K562 (cell line): ENCODE results near the gene CENPO. TPM values are rescaled to one million over a fixed set of nuclear protein-coding genes. Genes with fewer than 3 reads are reported as not detected.

Source experiments
- ATAC-seq: fragments of 200-7000 bp; cut with Tn5 transposase; 3 replicates; pipeline ENCODE4 v1.9.1; 2020; ENCODE audit warnings: moderate library complexity
- BruUV-seq: library from RNA; stranded (reverse); fragments of 400-500 nt; replicated peaks from 2 replicates; lab custom pipeline; 2021; lab: Mats Ljungman, UMichigan
- CTCF ChIA-PET: fragments of 300-600 bp; formaldehyde crosslinking; extraction: SDS; loops from one replicate; lab custom pipeline; 2021; ENCODE audit warnings: low intra/inter-chr PET ratio; lab: Yijun Ruan, JAX
- POLR2A ChIA-PET: fragments of 300-600, 350-650 bp; sonication (Branson Sonifier 250); formaldehyde crosslinking; extraction: SDS; loops from one replicate; lab custom pipeline; 2021; ENCODE audit warnings: antibody characterized with exemption, inconsistent platforms; lab: Yijun Ruan, JAX
- DNase-seq, 4 experiments: peaks; one replicate each; pipeline versions ENCODE4 v3.0.0 to v3.0.0-alpha.2; 2011 to 2018; ENCODE audit warnings: low spot score in 3 of 4, mixed read lengths in 3 of 4; ENCODE audit errors: extremely low read depth in 1 of 4
- FAIRE-seq: peaks from 2 replicates; lab custom pipeline; 2011; peaks lifted over from hg19 to GRCh38; lab: Jason Lieb, UNC
- H2AFZ ChIP-seq: 2 replicates; pipeline ENCODE4 v1.6.0; 2011; ENCODE audit warnings: low read depth, low read length, control low read depth, inconsistent platforms
- H3K27ac ChIP-seq: fragments of 200-600 bp; 3 replicates; pipeline ENCODE4 v1.8.0; 2011; ENCODE audit warnings: low read depth, mild to moderate bottlenecking, control low read depth, inconsistent platforms, low read length, moderate library complexity, mixed read lengths; ENCODE audit errors: extremely low read depth
- H3K27me3 ChIP-seq, 2 experiments: fragments of 300-600 bp in 1 of 2; 2 replicates in 1 of 2; 3 replicates in 1 of 2; pipeline versions ENCODE4 v1.6.0 to v1.8.0; 2011; ENCODE audit warnings: inconsistent platforms in 2 of 2, low read length in 2 of 2, mild to moderate bottlenecking in 1 of 2, mixed read lengths in 1 of 2, moderate library complexity in 1 of 2; ENCODE audit not compliant: control insufficient read depth in 2 of 2, insufficient read depth in 2 of 2
- H3K36me3 ChIP-seq: fragments of 300-600 bp; 3 replicates; pipeline ENCODE4 v1.8.0; 2011; ENCODE audit warnings: mild to moderate bottlenecking, low read length, inconsistent platforms; ENCODE audit not compliant: control insufficient read depth, insufficient read depth
- H3K4me1 ChIP-seq, 2 experiments: fragments of 200-600 bp in 1 of 2; replicated peaks in 1 of 2; 2 replicates in 1 of 2; 3 replicates in 1 of 2; pipeline versions ENCODE4 v1.5.1 to v1.8.0; 2011; ENCODE audit warnings: inconsistent platforms in 2 of 2, low read length in 2 of 2, mild to moderate bottlenecking in 1 of 2, mixed read lengths in 1 of 2, moderate library complexity in 1 of 2; ENCODE audit not compliant: control insufficient read depth in 2 of 2, insufficient read depth in 2 of 2
- H3K4me2 ChIP-seq: 2 replicates; pipeline ENCODE4 v1.6.1; 2011; ENCODE audit warnings: low read length, control low read depth, inconsistent platforms, mixed read lengths; ENCODE audit not compliant: insufficient read depth
- H3K4me3 ChIP-seq: fragments of 200-600 bp; sonication (generic), shearing (Covaris generic); 2 replicates; pipeline ENCODE4 v1.5.1; 2016; ENCODE audit warnings: control low read depth, inconsistent platforms
- H3K79me2 ChIP-seq: fragments of 200-600 bp; 3 replicates; pipeline ENCODE4 v1.8.0; 2011; ENCODE audit warnings: low read length, inconsistent platforms; ENCODE audit not compliant: control insufficient read depth, insufficient read depth
- H3K9ac ChIP-seq, 2 experiments: 2 replicates each; pipeline versions ENCODE4 v1.6.0 to v1.6.1; 2011; ENCODE audit warnings: low read depth in 2 of 2, low read length in 2 of 2, control low read depth in 1 of 2, inconsistent platforms in 1 of 2, mild to moderate bottlenecking in 1 of 2, mixed read lengths in 1 of 2; ENCODE audit not compliant: insufficient read depth in 1 of 2
- H3K9me1 ChIP-seq: one replicate; pipeline ENCODE4 v1.6.0; 2011; ENCODE audit warnings: inconsistent platforms, mild to moderate bottlenecking, low read length, moderate library complexity; ENCODE audit not compliant: control insufficient read depth, insufficient read depth
- H3K9me3 ChIP-seq: replicated peaks from 2 replicates; pipeline ENCODE4 v1.5.1; 2011; ENCODE audit warnings: low read depth, low read length, inconsistent platforms; ENCODE audit not compliant: control insufficient read depth, insufficient read depth
- H4K20me1 ChIP-seq: replicated peaks from 2 replicates; pipeline ENCODE4 v1.6.1; 2011; ENCODE audit warnings: low read length, inconsistent platforms, mixed read lengths; ENCODE audit not compliant: control insufficient read depth, insufficient read depth
- CCNT2 ChIP-seq: IDR thresholded peaks from 2 replicates; pipeline ENCODE4 v1.6.1; 2011; ENCODE audit warnings: borderline replicate concordance, low read depth, mild to moderate bottlenecking, moderate library complexity, mixed read lengths, low read length; ENCODE audit not compliant: insufficient read length; ENCODE audit errors: extremely low read depth
- CSDE1 ChIP-seq, 2 experiments: fragments of 450-650 bp; IDR thresholded peaks; 2 replicates each; pipeline ENCODE4 v1.6.1; 2016; ENCODE audit warnings: mild to moderate bottlenecking in 1 of 2
- EGR1 ChIP-seq: fragments of 450-650 bp; conservative IDR thresholded peaks from 2 replicates; pipeline ENCODE4 v1.6.1; 2017; ENCODE audit warnings: mild to moderate bottlenecking
- FOXA1 ChIP-seq: fragments of 450-650 bp; IDR thresholded peaks from 2 replicates; pipeline ENCODE4 v1.6.1; 2016; ENCODE audit warnings: mild to moderate bottlenecking, borderline replicate concordance
- HDAC1 ChIP-seq, 2 experiments: fragments of 450-650 bp; IDR thresholded peaks; 2 replicates each; pipeline ENCODE4 v1.6.1; 2016 to 2017; ENCODE audit warnings: inconsistent platforms in 1 of 2, mild to moderate bottlenecking in 1 of 2, moderate library complexity in 1 of 2
- HMG20A ChIP-seq: fragments of 450-650 bp; formaldehyde crosslinking; conservative IDR thresholded peaks from 2 replicates; pipeline ENCODE4 v1.4.0; 2020; ENCODE audit warnings: mild to moderate bottlenecking, mixed read lengths
- HMG20B ChIP-seq: fragments of 250-450 bp; sonication (Bioruptor Pico); IDR thresholded peaks from 2 replicates; pipeline ENCODE4 v1.5.0; 2021; ENCODE audit warnings: mild to moderate bottlenecking
- HMGN3 ChIP-seq: IDR thresholded peaks from 2 replicates; pipeline ENCODE4 v1.6.1; 2011; ENCODE audit warnings: borderline replicate concordance, low read depth, mild to moderate bottlenecking, mixed read lengths, low read length; ENCODE audit not compliant: insufficient read length; ENCODE audit errors: extremely low read depth
- MTA1 ChIP-seq: fragments of 450-650 bp; IDR thresholded peaks from 2 replicates; pipeline ENCODE4 v1.6.1; 2017; ENCODE audit warnings: borderline replicate concordance
- MTA3 ChIP-seq: fragments of 450-650 bp; formaldehyde crosslinking; IDR thresholded peaks from 2 replicates; pipeline ENCODE4 v1.6.1; 2017; ENCODE audit warnings: mild to moderate bottlenecking, borderline replicate concordance
- SETDB1 ChIP-seq: IDR thresholded peaks from one replicate; pipeline ENCODE4 v1.6.1; 2012; ENCODE audit warnings: low read length, control low read depth, inconsistent platforms
- ZBTB17 ChIP-seq: fragments of 450-650 bp; formaldehyde crosslinking; IDR thresholded peaks from 2 replicates; pipeline ENCODE4 v1.4.0; 2020; ENCODE audit warnings: mild to moderate bottlenecking
- ZNF197 ChIP-seq: fragments of 200-800 bp; sonication (Bioruptor generic); IDR thresholded peaks from 2 replicates; pipeline ENCODE4 v1.6.1; 2016; ENCODE audit warnings: low read depth, missing genetic modification characterization, missing compliant biosample characterization
- ZNF445 ChIP-seq: fragments of 250-450 bp; sonication (Bioruptor Pico); IDR thresholded peaks from 2 replicates; pipeline ENCODE4 v1.4.0; 2020; ENCODE audit warnings: low read depth, mild to moderate bottlenecking, moderate library complexity
- WGBS: fragments of 100-300 bp; shearing (Covaris generic); methylation state at CpG from one replicate; pipeline ENCODE4 v1.1.6; 2016; ENCODE audit warnings: low coverage, mixed read lengths; ENCODE audit not compliant: insufficient coverage; ENCODE audit errors: missing lambda C conversion rate; 5-methylcytosine and 5-hydroxymethylcytosine counted together
- in situ Hi-C: fragments of 300-500 bp; cut with MboI; formaldehyde crosslinking; loops from 4 replicates; pipeline ENCODE4 v1.15.0; 2018; ENCODE audit warnings: inconsistent platforms, mixed read lengths
- intact Hi-C: fragments of 100-400 bp; cut with micrococcal nuclease; formaldehyde crosslinking; loops from 2 replicates; pipeline ENCODE4 v1.14.2; 2022
- polyA plus RNA-seq, 8 experiments: library from polyadenylated mRNA; depleted of rRNA in 4 of 8; stranded (reverse) in 5 of 8; unstranded in 3 of 8; fragments of >200 nt; fragmentation: Nextera tagmentation in 2 of 8; fragmentation: Illumina TruSeq in 1 of 8; extraction: Ambion mirVana in 2 of 8; extraction: Trizol in 1 of 8; gene quantifications; 2 replicates each; pipeline versions ENCODE4 v1.2.1 to v1.2.3, GENCODE V29; 2011 to 2014; ENCODE audit warnings: inconsistent platforms in 1 of 8, missing spikeins in 1 of 8
- total RNA-seq, 7 experiments: library from RNA; depleted of rRNA in 6 of 7; stranded (reverse); fragments of >200 nt in 6 of 7; fragmentation: Illumina TruSeq in 2 of 7; extraction: Trizol in 2 of 7; gene quantifications; 2 replicates each; pipeline versions ENCODE4 v1.2.1 to v1.2.3, GENCODE V29; 2011 to 2021; ENCODE audit warnings: low replicate concordance in 1 of 7
- TF ChIP-seq, protein P1 (sequence below): fragments of 250-450 bp; sonication (Bioruptor Pico); IDR thresholded peaks from 2 replicates; pipeline ENCODE4 v1.5.0; 2020; ENCODE audit warnings: mild to moderate bottlenecking
- TF ChIP-seq, protein P2 (sequence below): fragments of 450-650 bp; IDR thresholded peaks from 2 replicates; pipeline ENCODE4 v1.7.1; 2018; ENCODE audit warnings: mild to moderate bottlenecking, low read depth; ENCODE audit not compliant: partially characterized antibody
- TF ChIP-seq, protein P3 (sequence below): IDR thresholded peaks from 2 replicates; pipeline ENCODE4 v1.6.1; 2016; ENCODE audit warnings: missing genetic modification characterization, missing compliant biosample characterization

CENPO gene
- total and polyA plus RNA-seq, 9 of the 15 experiments (the other 6 are each of a cell fraction or from before 2014, with no cell fraction given): 30.6 to 59.4 (median 38.9) TPM

DNA sequence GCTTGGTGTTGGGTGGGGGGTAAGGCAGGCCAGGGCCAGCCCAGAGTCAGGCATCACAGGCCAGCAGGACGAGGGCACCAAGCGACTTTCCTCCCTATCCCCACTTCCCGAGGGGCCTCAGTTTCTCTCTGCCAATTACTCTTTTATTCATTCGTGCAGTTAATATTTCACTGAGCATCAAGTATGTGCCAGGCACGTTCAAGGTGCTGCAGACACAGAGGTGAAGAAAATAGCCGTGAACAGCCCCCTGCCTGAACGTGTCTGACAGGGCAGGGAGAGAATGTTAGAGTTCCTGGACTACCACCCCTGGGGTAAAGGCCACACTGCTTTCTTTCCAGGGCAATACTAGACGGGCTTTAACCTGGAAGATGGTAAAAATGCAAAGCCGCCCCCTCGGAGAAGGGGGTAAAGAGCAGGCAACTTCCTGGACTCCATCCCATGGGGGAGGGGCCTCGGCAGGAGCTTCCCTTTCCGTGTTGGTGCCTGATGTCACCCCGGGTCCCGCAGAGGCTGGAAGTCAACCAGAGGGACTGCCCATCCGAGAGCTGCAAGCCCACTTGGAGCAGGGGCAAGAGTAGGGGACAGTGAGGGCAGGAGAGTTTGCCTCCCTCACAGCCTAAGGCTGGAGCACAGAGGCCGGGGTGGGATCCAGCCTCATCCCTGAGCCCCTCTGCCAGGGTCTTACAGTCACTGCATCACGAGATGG, 47.1 kb downstream of the CENPO start:
- POLR2A ChIA-PET: no interaction called here
- Histone ChIP-seq H3K36me3 (peaks cover 62% of the 10 kb centered on the region; the same call in 2 of the 3 replicates), H3K4me2 (no peak overlapping the region), H4K20me1 (no peaks in the 10 kb centered on the region), H3K9ac (no peak overlapping the region), H3K9me3 (no peaks in the 10 kb centered on the region), H3K27me3 (no peaks in the 10 kb centered on the region), H3K27ac (no peak overlapping the region), H3K4me1 (peaks cover 0 to 6% of the 10 kb centered on the region in 2 experiments; a peak in 2 of 5 replicates), H2AFZ (no peak overlapping the region), H3K79me2 (no peaks in the 10 kb centered on the region), H3K4me3 (no peak overlapping the region), H3K9me1 (no peaks in the 10 kb centered on the region)
- 85% methylated on average over 14 of the region's 17 CpGs for WGBS
- in situ Hi-C loops: no loop called here
- CTCF ChIA-PET: no interaction called here
- ATAC-seq (no peak), FAIRE-seq (no peak), DNase-seq (no peak)
- BruUV-seq: no TSS peak
- TF ChIP-seq HMG20A (CRISPR knock-in tag): no peak
- no peak for TF ChIP-seq MTA1
- TF ChIP-seq MTA3: no peak
- no peak for TF ChIP-seq EGR1
- no peak for TF ChIP-seq FOXA1
- TF ChIP-seq, protein P1, sequence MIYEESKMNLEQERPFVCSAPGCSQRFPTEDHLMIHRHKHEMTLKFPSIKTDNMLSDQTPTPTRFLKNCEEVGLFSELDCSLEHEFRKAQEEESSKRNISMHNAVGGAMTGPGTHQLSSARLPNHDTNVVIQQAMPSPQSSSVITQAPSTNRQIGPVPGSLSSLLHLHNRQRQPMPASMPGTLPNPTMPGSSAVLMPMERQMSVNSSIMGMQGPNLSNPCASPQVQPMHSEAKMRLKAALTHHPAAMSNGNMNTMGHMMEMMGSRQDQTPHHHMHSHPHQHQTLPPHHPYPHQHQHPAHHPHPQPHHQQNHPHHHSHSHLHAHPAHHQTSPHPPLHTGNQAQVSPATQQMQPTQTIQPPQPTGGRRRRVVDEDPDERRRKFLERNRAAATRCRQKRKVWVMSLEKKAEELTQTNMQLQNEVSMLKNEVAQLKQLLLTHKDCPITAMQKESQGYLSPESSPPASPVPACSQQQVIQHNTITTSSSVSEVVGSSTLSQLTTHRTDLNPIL (CRISPR knock-in tag): no peak
- no peak for TF ChIP-seq SETDB1
- TF ChIP-seq CSDE1 (IDR thresholded peaks at IDR 0.05): no peak
- TF ChIP-seq, protein P2, sequence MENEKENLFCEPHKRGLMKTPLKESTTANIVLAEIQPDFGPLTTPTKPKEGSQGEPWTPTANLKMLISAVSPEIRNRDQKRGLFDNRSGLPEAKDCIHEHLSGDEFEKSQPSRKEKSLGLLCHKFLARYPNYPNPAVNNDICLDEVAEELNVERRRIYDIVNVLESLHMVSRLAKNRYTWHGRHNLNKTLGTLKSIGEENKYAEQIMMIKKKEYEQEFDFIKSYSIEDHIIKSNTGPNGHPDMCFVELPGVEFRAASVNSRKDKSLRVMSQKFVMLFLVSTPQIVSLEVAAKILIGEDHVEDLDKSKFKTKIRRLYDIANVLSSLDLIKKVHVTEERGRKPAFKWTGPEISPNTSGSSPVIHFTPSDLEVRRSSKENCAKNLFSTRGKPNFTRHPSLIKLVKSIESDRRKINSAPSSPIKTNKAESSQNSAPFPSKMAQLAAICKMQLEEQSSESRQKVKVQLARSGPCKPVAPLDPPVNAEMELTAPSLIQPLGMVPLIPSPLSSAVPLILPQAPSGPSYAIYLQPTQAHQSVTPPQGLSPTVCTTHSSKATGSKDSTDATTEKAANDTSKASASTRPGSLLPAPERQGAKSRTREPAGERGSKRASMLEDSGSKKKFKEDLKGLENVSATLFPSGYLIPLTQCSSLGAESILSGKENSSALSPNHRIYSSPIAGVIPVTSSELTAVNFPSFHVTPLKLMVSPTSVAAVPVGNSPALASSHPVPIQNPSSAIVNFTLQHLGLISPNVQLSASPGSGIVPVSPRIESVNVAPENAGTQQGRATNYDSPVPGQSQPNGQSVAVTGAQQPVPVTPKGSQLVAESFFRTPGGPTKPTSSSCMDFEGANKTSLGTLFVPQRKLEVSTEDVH: no peak
- TF ChIP-seq, protein P3, sequence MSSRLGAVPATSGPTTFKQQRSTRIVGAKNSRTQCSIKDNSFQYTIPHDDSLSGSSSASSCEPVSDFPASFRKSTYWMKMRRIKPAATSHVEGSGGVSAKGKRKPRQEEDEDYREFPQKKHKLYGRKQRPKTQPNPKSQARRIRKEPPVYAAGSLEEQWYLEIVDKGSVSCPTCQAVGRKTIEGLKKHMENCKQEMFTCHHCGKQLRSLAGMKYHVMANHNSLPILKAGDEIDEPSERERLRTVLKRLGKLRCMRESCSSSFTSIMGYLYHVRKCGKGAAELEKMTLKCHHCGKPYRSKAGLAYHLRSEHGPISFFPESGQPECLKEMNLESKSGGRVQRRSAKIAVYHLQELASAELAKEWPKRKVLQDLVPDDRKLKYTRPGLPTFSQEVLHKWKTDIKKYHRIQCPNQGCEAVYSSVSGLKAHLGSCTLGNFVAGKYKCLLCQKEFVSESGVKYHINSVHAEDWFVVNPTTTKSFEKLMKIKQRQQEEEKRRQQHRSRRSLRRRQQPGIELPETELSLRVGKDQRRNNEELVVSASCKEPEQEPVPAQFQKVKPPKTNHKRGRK (tag): no peak
- TF ChIP-seq ZBTB17 (CRISPR knock-in tag): no peak
- no peak for TF ChIP-seq ZNF445 (CRISPR knock-in tag)
- no peak for TF ChIP-seq HMGN3
- TF ChIP-seq ZNF197 (CRISPR knock-in tag): no peak
- TF ChIP-seq HMG20B (CRISPR knock-in tag): no peak
- TF ChIP-seq CCNT2: no peak
- TF ChIP-seq HDAC1 (IDR thresholded peaks at IDR 0.05): no peak
- intact Hi-C loops: no loop called here
